H9 (cell line): ENCODE data around the gene ARL5A. TPM values are rescaled to one million over a fixed set of nuclear protein-coding genes. Genes with fewer than 3 reads are reported as not detected.

Experiments
- DNase-seq: peaks from one replicate; pipeline ENCODE4 v3.0.0-alpha.2; 2017
- H2AFZ ChIP-seq: one replicate; pipeline ENCODE4 v1.6.1; 2013; ENCODE audit warnings: mild to moderate bottlenecking, low read length, control low read depth, moderate library complexity
- H2AK5ac ChIP-seq: 2 replicates; pipeline ENCODE4 v1.6.1; 2013; ENCODE audit warnings: low read length, control low read depth, mixed read lengths; ENCODE audit not compliant: insufficient read length
- H2BK120ac ChIP-seq: one replicate; pipeline ENCODE4 v1.6.1; 2013; ENCODE audit warnings: low read depth, mild to moderate bottlenecking, low read length, control low read depth, inconsistent platforms; ENCODE audit not compliant: poor library complexity, severe bottlenecking
- H2BK12ac ChIP-seq: 2 replicates; pipeline ENCODE4 v1.6.1; 2013; ENCODE audit warnings: low read length, control low read depth, mixed read lengths, low read depth; ENCODE audit not compliant: insufficient read length
- H2BK15ac ChIP-seq: 2 replicates; pipeline ENCODE4 v1.6.1; 2013; ENCODE audit warnings: low read depth, low read length, control low read depth
- H2BK20ac ChIP-seq: one replicate; pipeline ENCODE4 v1.6.1; 2013; ENCODE audit warnings: low read depth, mild to moderate bottlenecking, low read length, control low read depth, inconsistent platforms; ENCODE audit not compliant: poor library complexity, severe bottlenecking
- H2BK5ac ChIP-seq: 2 replicates; pipeline ENCODE4 v1.6.1; 2013; ENCODE audit warnings: low read length, control low read depth, mixed read lengths; ENCODE audit not compliant: insufficient read length
- H3K14ac ChIP-seq: 2 replicates; pipeline ENCODE4 v1.6.1; 2013; ENCODE audit warnings: low read length, control low read depth; ENCODE audit not compliant: insufficient read depth
- H3K18ac ChIP-seq: 2 replicates; pipeline ENCODE4 v1.6.1; 2013; ENCODE audit warnings: low read depth, mild to moderate bottlenecking, mixed read lengths, low read length, control low read depth; ENCODE audit not compliant: insufficient read length
- H3K23ac ChIP-seq: 2 replicates; pipeline ENCODE4 v1.6.1; 2013; ENCODE audit warnings: low read length, control low read depth, mixed read lengths, low read depth; ENCODE audit not compliant: insufficient read length
- H3K23me2 ChIP-seq: 2 replicates; pipeline ENCODE4 v1.6.1; 2013; ENCODE audit warnings: low read depth, mild to moderate bottlenecking, mixed read lengths, low read length, control low read depth; ENCODE audit not compliant: insufficient read length, poor library complexity, severe bottlenecking
- H3K27ac ChIP-seq: 2 replicates; pipeline ENCODE4 v1.5.1; 2013; ENCODE audit warnings: low read length, control low read depth, mixed read lengths, low read depth; ENCODE audit not compliant: insufficient read length
- H3K27me3 ChIP-seq: 2 replicates; pipeline ENCODE4 v1.6.1; 2013; ENCODE audit warnings: low read length, control low read depth, inconsistent platforms; ENCODE audit not compliant: insufficient read depth
- H3K4ac ChIP-seq: 2 replicates; pipeline ENCODE4 v1.6.1; 2013; ENCODE audit warnings: low read depth, mild to moderate bottlenecking, control low read depth, inconsistent platforms, low read length, moderate library complexity
- H3K4me1 ChIP-seq: 2 replicates; pipeline ENCODE4 v1.6.1; 2013; ENCODE audit warnings: low read length, control low read depth, inconsistent platforms; ENCODE audit not compliant: insufficient read depth
- H3K4me2 ChIP-seq: 2 replicates; pipeline ENCODE4 v1.6.1; 2013; ENCODE audit warnings: low read length, control low read depth, mixed read lengths; ENCODE audit not compliant: insufficient read length, insufficient read depth
- H3K56ac ChIP-seq: 2 replicates; pipeline ENCODE4 v1.6.1; 2013; ENCODE audit warnings: low read depth, mild to moderate bottlenecking, mixed read lengths, low read length, control low read depth; ENCODE audit not compliant: insufficient read length
- H3K79me1 ChIP-seq: 2 replicates; pipeline ENCODE4 v1.6.1; 2013; ENCODE audit warnings: low read depth, mild to moderate bottlenecking, moderate library complexity, low read length, control low read depth, inconsistent platforms; ENCODE audit not compliant: insufficient read depth, poor library complexity, severe bottlenecking
- H3K79me2 ChIP-seq: 2 replicates; pipeline ENCODE4 v1.6.1; 2013; ENCODE audit warnings: low read length, control low read depth, inconsistent platforms; ENCODE audit not compliant: insufficient read depth
- H3K9ac ChIP-seq: 2 replicates; pipeline ENCODE4 v1.6.1; 2013; ENCODE audit warnings: low read length, control low read depth, mixed read lengths; ENCODE audit not compliant: insufficient read length; ENCODE audit errors: extremely low read depth
- H3K9me3 ChIP-seq: one replicate; pipeline ENCODE4 v1.6.1; 2013; ENCODE audit warnings: low read depth, low read length, inconsistent platforms; ENCODE audit not compliant: control insufficient read depth
- H3T11ph ChIP-seq: one replicate; pipeline ENCODE4 v1.6.1; 2013; ENCODE audit warnings: mild to moderate bottlenecking, low read length, control low read depth, inconsistent platforms
- H4K20me1 ChIP-seq: one replicate; pipeline ENCODE4 v1.6.1; 2013; ENCODE audit not compliant: control insufficient read depth, insufficient read length, insufficient read depth
- H4K5ac ChIP-seq: 2 replicates; pipeline ENCODE4 v1.6.1; 2013; ENCODE audit warnings: low read depth, mild to moderate bottlenecking, mixed read lengths, low read length, control low read depth; ENCODE audit not compliant: insufficient read length
- H4K8ac ChIP-seq: replicated peaks from 2 replicates; pipeline ENCODE4 v1.6.1; 2013; ENCODE audit warnings: low read length, control low read depth, mixed read lengths, low read depth; ENCODE audit not compliant: insufficient read length
- H4K91ac ChIP-seq: 2 replicates; pipeline ENCODE4 v1.6.1; 2013; ENCODE audit warnings: low read depth, mild to moderate bottlenecking, moderate library complexity, mixed read lengths, low read length, control low read depth; ENCODE audit not compliant: insufficient read length
- H3K27ac Mint-ChIP-seq, 3 experiments: 2 replicates in 2 of 3; 3 replicates in 1 of 3; pipeline ENCODE4 v1.8.0; 2020 to 2021; ENCODE audit warnings: mixed read lengths in 3 of 3, mild to moderate bottlenecking in 1 of 3, moderate library complexity in 1 of 3
- H3K27me3 Mint-ChIP-seq: 2 replicates; pipeline ENCODE4 v1.8.0; 2021; ENCODE audit warnings: low read depth, mild to moderate bottlenecking, moderate library complexity, mixed read lengths
- H3K36me3 Mint-ChIP-seq, 3 experiments: 2 replicates in 2 of 3; 3 replicates in 1 of 3; pipeline ENCODE4 v1.8.0; 2020 to 2021; ENCODE audit warnings: low read depth in 3 of 3, mixed read lengths in 3 of 3; ENCODE audit not compliant: insufficient read depth in 1 of 3
- H3K4me1 Mint-ChIP-seq, 2 experiments: 2 replicates each; pipeline ENCODE4 v1.8.0; 2020; ENCODE audit warnings: mixed read lengths in 2 of 2
- H3K4me3 Mint-ChIP-seq, 2 experiments: 2 replicates in 1 of 2; 3 replicates in 1 of 2; pipeline ENCODE4 v1.8.0; 2020 to 2021; ENCODE audit warnings: mild to moderate bottlenecking in 2 of 2, mixed read lengths in 2 of 2, moderate library complexity in 1 of 2
- H3K9me3 Mint-ChIP-seq, 2 experiments: 2 replicates in 1 of 2; 3 replicates in 1 of 2; pipeline ENCODE4 v1.8.0; 2020; ENCODE audit warnings: mild to moderate bottlenecking in 2 of 2, mixed read lengths in 2 of 2, moderate library complexity in 1 of 2
- CTCF ChIP-seq: fragments of 200-600 bp; sonication (generic); conservative IDR thresholded peaks from 3 replicates; pipeline ENCODE4 v1.8.0; 2021; ENCODE audit warnings: antibody characterized with exemption, mild to moderate bottlenecking
- WGBS: extraction: QIAGEN DNeasy Blood & Tissue Kit; methylation state at CpG from one replicate; pipeline ENCODE4 v1.1.7; 2013; ENCODE audit warnings: missing lambda C conversion rate, low lambda C conversion rate, mixed read lengths; ENCODE audit not compliant: insufficient read length; ENCODE audit errors: extremely low coverage; 5-methylcytosine and 5-hydroxymethylcytosine counted together
- total RNA-seq: library from RNA; stranded (reverse); gene quantifications from 2 replicates; pipeline ENCODE4 v1.2.1, GENCODE V29; 2021

The ARL5A gene
- total RNA-seq, 1 experiment from 2014 or later = 66.7 TPM

GRCh38 chr2:151777935-151778334 lies 50.3 kb downstream of the ARL5A start:
- Histone ChIP-seq H3K4me2 (no peak overlapping the region), H3K4ac (no peak overlapping the region), H3K9ac (no peak overlapping the region), H2AK5ac (no peak overlapping the region), H3T11ph (no peak overlapping the region), H3K18ac (no peak overlapping the region), H4K20me1 (no peaks in the 10 kb centered on the region), H4K8ac (no peak overlapping the region), H3K56ac (no peak overlapping the region), H2BK20ac (no peak overlapping the region), H3K23me2 (no peaks in the 10 kb centered on the region), H3K27ac (no peak overlapping the region), H2BK120ac (no peak overlapping the region), H4K5ac (no peak overlapping the region), H3K79me2 (no peaks in the 10 kb centered on the region), H3K23ac (no peak overlapping the region), H2BK5ac (no peak overlapping the region), H2BK15ac (no peak overlapping the region), H3K9me3 (no peaks in the 10 kb centered on the region), H3K4me1 (no peaks in the 10 kb centered on the region), H3K27me3 (no peaks in the 10 kb centered on the region), H2AFZ (no peak overlapping the region), H3K79me1 (no peaks in the 10 kb centered on the region), H3K14ac (no peak overlapping the region), H4K91ac (no peak overlapping the region), H2BK12ac (no peak overlapping the region)
- no peak overlapping the region for H3K27ac Mint-ChIP-seq
- no peaks in the 10 kb centered on the region for H3K27me3 Mint-ChIP-seq
- no peak overlapping the region for H3K4me3 Mint-ChIP-seq
- no peak for TF ChIP-seq CTCF
- no CpG with 5 or more reads among the region's 2 CpGs for WGBS
- 0 out of 5 replicates have a peak, but pooled peaks cover 0 to 2% of the 10 kb centered on the region in 2 experiments for H3K9me3 Mint-ChIP-seq
- H3K36me3 Mint-ChIP-seq = peaks cover 22 to 43% (median 25%) of the 10 kb centered on the region in 3 experiments; a peak in 6 of 7 replicates
- H3K4me1 Mint-ChIP-seq = peaks cover 3 to 8% of the 10 kb centered on the region in 2 experiments; a peak in 2 of 4 replicates
- DNase-seq = no peak
